A549 (cell line): ENCODE data around the gene ITFG1. TPM values are rescaled to one million over a fixed set of nuclear protein-coding genes. Genes with fewer than 3 reads are reported as not detected.

Source experiments
- ATAC-seq, 2 experiments: fragments of 200-7000 bp in 1 of 2; fragments of >200 bp in 1 of 2; cut with Nextera tagmentation in 1 of 2; cut with Tn5 transposase in 1 of 2; 3 replicates each; pipeline versions ENCODE4 v1.8.0 to v1.9.1; 2018 to 2020; ENCODE audit warnings: mild to moderate bottlenecking in 1 of 2, moderate library complexity in 1 of 2
- CTCF ChIA-PET: fragments of 300-600 bp; sonication (Branson Sonifier 250); formaldehyde crosslinking; extraction: SDS; loops from one replicate; lab custom pipeline; 2021; ENCODE audit warnings: antibody characterized with exemption, inconsistent platforms; lab: Yijun Ruan, JAX
- POLR2A ChIA-PET: fragments of 350-600 bp; formaldehyde crosslinking; extraction: SDS; loops from one replicate; lab custom pipeline; 2021; ENCODE audit warnings: antibody characterized with exemption, inconsistent platforms; lab: Yijun Ruan, JAX
- DNase-seq, 2 experiments: peaks; one replicate each; pipeline versions ENCODE4 v3.0.0 to v3.0.0-alpha.2; 2011 to 2016; ENCODE audit warnings: low read depth in 1 of 2, low spot score in 1 of 2
- FAIRE-seq: peaks from 2 replicates; lab custom pipeline; 2011; peaks lifted over from hg19 to GRCh38; lab: Jason Lieb, UNC
- H3K27ac ChIP-seq, 2 experiments: fragments of >200 bp; sonication (Bioruptor Twin); formaldehyde crosslinking; 3 replicates each; pipeline ENCODE4 v1.5.1; 2016 to 2017
- H3K4me1 ChIP-seq: fragments of >200 bp; sonication (Bioruptor Twin); formaldehyde crosslinking; 3 replicates; pipeline ENCODE4 v1.6.1; 2016
- H3K4me2 ChIP-seq: fragments of >200 bp; sonication (Bioruptor Twin); formaldehyde crosslinking; 3 replicates; pipeline ENCODE4 v1.6.1; 2016
- H3K4me3 ChIP-seq: fragments of >200 bp; sonication (Bioruptor Twin); formaldehyde crosslinking; 3 replicates; pipeline ENCODE4 v1.5.1; 2016
- H3K9me3 ChIP-seq: fragments of >200 bp; sonication (Bioruptor Twin); formaldehyde crosslinking; 3 replicates; pipeline ENCODE4 v1.6.1; 2016
- BCL3 ChIP-seq: fragments of >200 bp; sonication (Bioruptor Twin); formaldehyde crosslinking; IDR thresholded peaks from 3 replicates; pipeline ENCODE4 v1.6.1; 2016
- CEBPB ChIP-seq, 2 experiments: fragments of >200 bp in 1 of 2; sonication (Bioruptor Twin) in 1 of 2; formaldehyde crosslinking in 1 of 2; IDR thresholded peaks; 2 replicates each; pipeline ENCODE4 v1.6.1; 2012 to 2016
- ESRRA ChIP-seq: fragments of 150-350 bp; IDR thresholded peaks from 2 replicates; pipeline ENCODE4 v1.6.1; 2014; ENCODE audit warnings: mild to moderate bottlenecking, low read length, borderline replicate concordance
- FOSB ChIP-seq: fragments of 250-450 bp; sonication (Bioruptor Pico); IDR thresholded peaks from 2 replicates; pipeline ENCODE4 v1.5.0; 2020; ENCODE audit warnings: mild to moderate bottlenecking, moderate library complexity
- GATA3 ChIP-seq: IDR thresholded peaks from 2 replicates; pipeline ENCODE4 v1.6.1; 2012; ENCODE audit warnings: borderline replicate concordance
- HDAC2 ChIP-seq: fragments of 200-600 bp; sonication (generic); IDR thresholded peaks from 2 replicates; pipeline ENCODE4 v1.6.1; 2016
- HMGXB4 ChIP-seq: fragments of 250-450 bp; sonication (Bioruptor Pico); IDR thresholded peaks from 2 replicates; pipeline ENCODE4 v1.5.0; 2021; ENCODE audit warnings: mild to moderate bottlenecking, moderate library complexity, borderline replicate concordance
- HOXA7 ChIP-seq: fragments of 250-450 bp; sonication (Bioruptor Pico); IDR thresholded peaks from 2 replicates; pipeline ENCODE4 v1.5.0; 2020; ENCODE audit warnings: mild to moderate bottlenecking, moderate library complexity
- HOXB5 ChIP-seq: fragments of 250-450 bp; sonication (Bioruptor Pico); IDR thresholded peaks from 2 replicates; pipeline ENCODE4 v1.5.0; 2020; ENCODE audit warnings: mild to moderate bottlenecking, moderate library complexity
- JUN ChIP-seq, 2 experiments: fragments of >200 bp; sonication (Bioruptor Twin); formaldehyde crosslinking; IDR thresholded peaks; 2 replicates in 1 of 2; 3 replicates in 1 of 2; pipeline ENCODE4 v1.6.1; 2016 to 2017
- JUNB ChIP-seq: fragments of >200 bp; sonication (Bioruptor Twin); formaldehyde crosslinking; IDR thresholded peaks from 2 replicates; pipeline ENCODE4 v1.6.1; 2016
- KDM1A ChIP-seq: fragments of 200-600 bp; sonication (generic); IDR thresholded peaks from 2 replicates; pipeline ENCODE4 v1.6.1; 2016; ENCODE audit warnings: low read depth, mild to moderate bottlenecking
- KDM5A ChIP-seq: fragments of 200-600 bp; sonication (generic); IDR thresholded peaks from 2 replicates; pipeline ENCODE4 v1.6.1; 2016; ENCODE audit warnings: antibody characterized with exemption, mild to moderate bottlenecking
- MAFK ChIP-seq: fragments of 450-650 bp; IDR thresholded peaks from 2 replicates; pipeline ENCODE4 v1.6.1; 2014; ENCODE audit not compliant: partially characterized antibody
- NFE2L2 ChIP-seq: fragments of 150-350 bp; conservative IDR thresholded peaks from 2 replicates; pipeline ENCODE4 v1.6.1; 2014; ENCODE audit warnings: low read length
- NPAS2 ChIP-seq: fragments of 250-450 bp; sonication (Bioruptor Pico); IDR thresholded peaks from 2 replicates; pipeline ENCODE4 v1.8.0; 2022; ENCODE audit warnings: mild to moderate bottlenecking, moderate library complexity, borderline replicate concordance
- PHF8 ChIP-seq: fragments of 200-600 bp; sonication (generic); IDR thresholded peaks from 2 replicates; pipeline ENCODE4 v1.6.1; 2016; ENCODE audit warnings: low read depth, mild to moderate bottlenecking, antibody characterized with exemption, moderate library complexity, borderline replicate concordance
- POLR2A ChIP-seq: IDR thresholded peaks from 2 replicates; pipeline ENCODE4 v1.6.1; 2012; ENCODE audit warnings: mild to moderate bottlenecking, low read length
- POLR2AphosphoS2 ChIP-seq: conservative IDR thresholded peaks from 2 replicates; pipeline ENCODE4 v1.6.1; 2012; ENCODE audit warnings: low read length, improper control_type of control experiment, inconsistent platforms
- RAD21 ChIP-seq, 2 experiments: fragments of >200 bp in 1 of 2; sonication (Bioruptor Twin) in 1 of 2; formaldehyde crosslinking in 1 of 2; IDR thresholded peaks in 1 of 2; conservative IDR thresholded peaks in 1 of 2; 2 replicates in 1 of 2; 3 replicates in 1 of 2; pipeline ENCODE4 v1.6.1; 2012 to 2018; ENCODE audit warnings: inconsistent platforms in 1 of 2
- RFX5 ChIP-seq: fragments of 450-650 bp; IDR thresholded peaks from 2 replicates; pipeline ENCODE4 v1.7.1; 2014; ENCODE audit warnings: antibody characterized with exemption, mild to moderate bottlenecking, moderate library complexity
- RNF2 ChIP-seq: fragments of 200-600 bp; sonication (generic); IDR thresholded peaks from 2 replicates; pipeline ENCODE4 v1.6.1; 2016; ENCODE audit warnings: low read depth, mild to moderate bottlenecking, antibody characterized with exemption, moderate library complexity, borderline replicate concordance
- TP53 ChIP-seq: fragments of 250-450 bp; sonication (Bioruptor Pico); IDR thresholded peaks from 2 replicates; pipeline ENCODE4 v1.5.0; 2021; ENCODE audit warnings: mild to moderate bottlenecking, moderate library complexity
- ZC3H11A ChIP-seq: fragments of 450-650 bp; IDR thresholded peaks from 2 replicates; pipeline ENCODE4 v1.6.1; 2014; ENCODE audit warnings: antibody characterized with exemption, mild to moderate bottlenecking
- ZFP36 ChIP-seq: fragments of 450-650 bp; IDR thresholded peaks from 2 replicates; pipeline ENCODE4 v1.6.1; 2014; ENCODE audit warnings: borderline replicate concordance; ENCODE audit not compliant: partially characterized antibody
- WGBS: methylation state at CpG from one replicate; pipeline ENCODE4 v1.1.6; 2017; ENCODE audit errors: missing lambda C conversion rate; 5-methylcytosine and 5-hydroxymethylcytosine counted together
- polyA minus RNA-seq: library from RNA; depleted of rRNA, polyadenylated mRNA; stranded (reverse); fragments of >200 nt; gene quantifications from 2 replicates; pipeline ENCODE4 v1.2.3, GENCODE V29; 2011; rRNA and poly(A)+ RNA removed
- polyA plus RNA-seq, 4 experiments: library from polyadenylated mRNA; depleted of rRNA in 3 of 4; stranded (reverse); fragments of >200 nt; fragmentation: RNase III in 1 of 4; extraction: RNeasy Plus Mini Kit Qiagen cat#74134 plus additional on column Dnase treatment in 1 of 4; gene quantifications; 2 replicates in 3 of 4; 3 replicates in 1 of 4; pipeline ENCODE4 v1.2.3, GENCODE V29; 2011 to 2017
- TF ChIP-seq, protein P1 (sequence below): fragments of 200-600 bp; sonication (generic); IDR thresholded peaks from 2 replicates; pipeline ENCODE4 v1.6.1; 2016; ENCODE audit warnings: antibody characterized with exemption, mild to moderate bottlenecking, moderate library complexity
- TF ChIP-seq, protein P2 (sequence below): IDR thresholded peaks from 2 replicates; pipeline ENCODE4 v1.6.1; 2012
- TF ChIP-seq, protein P3 (sequence below): fragments of 150-350 bp; IDR thresholded peaks from 2 replicates; pipeline ENCODE4 v1.6.1; 2014; ENCODE audit warnings: low read depth, mild to moderate bottlenecking, low read length
- TF ChIP-seq, protein P4 (sequence below): IDR thresholded peaks from 2 replicates; pipeline ENCODE4 v1.6.1; 2012

The ITFG1 gene
- polyA plus RNA-seq (2011; rRNA removed) (112 and 124 TPM in 2 replicates), polyA plus RNA-seq (2017; fragmentation: RNase III; extraction: RNeasy Plus Mini Kit Qiagen cat#74134 plus additional on column Dnase treatment) (32.9 to 39.0 TPM (median 37.3 TPM) in 3 replicates), polyA minus RNA-seq (20.6 and 21.0 TPM in 2 replicates)
- 17.5 and 18.9 TPM in 2 replicates for polyA plus RNA-seq (2012; cell fraction: cytosol; rRNA removed)
- 9.2 and 12.0 TPM in 2 replicates for polyA plus RNA-seq (2012; cell fraction: nucleus; rRNA removed)

- TF ChIP-seq ZC3H11A (no peak), TP53 (CRISPR knock-in tag) (no peak), NPAS2 (CRISPR knock-in tag) (no peak), HOXB5 (no peak), GATA3 (no peak; the same call in 1 of the 2 replicates), HOXA7 (CRISPR knock-in tag) (no peak), JUNB (no peak), MAFK (no peak), PHF8 (peak; percentile 75; the same call in 1 of the 2 replicates), HMGXB4 (CRISPR knock-in tag) (no peak), CEBPB (IDR thresholded peaks at IDR 0.05) (no peak), HDAC2 (no peak), BCL3 (peak; percentile 25; the same call in 1 of the 3 replicates), FOSB (CRISPR knock-in tag) (no peak), POLR2A (peak; percentile 66), NFE2L2 (no peak), RFX5 (no peak), RAD21 (conservative IDR thresholded peaks at IDR 0.05 in 1 of 2, IDR thresholded peaks at IDR 0.05 in 1 of 2) (0 out of 5 replicates have a peak, but pooled peaks have one; percentile 6 to 12), JUN (IDR thresholded peaks at IDR 0.05) (peak in 1 of 2 experiments; percentile 69; a peak in 2 of 5 replicates), POLR2AphosphoS2 (no peak), RNF2 (no peak), KDM5A (peak; percentile 64), ZFP36 (no peak), ESRRA (no peak), KDM1A (no peak)
- TF ChIP-seq, protein P1, sequence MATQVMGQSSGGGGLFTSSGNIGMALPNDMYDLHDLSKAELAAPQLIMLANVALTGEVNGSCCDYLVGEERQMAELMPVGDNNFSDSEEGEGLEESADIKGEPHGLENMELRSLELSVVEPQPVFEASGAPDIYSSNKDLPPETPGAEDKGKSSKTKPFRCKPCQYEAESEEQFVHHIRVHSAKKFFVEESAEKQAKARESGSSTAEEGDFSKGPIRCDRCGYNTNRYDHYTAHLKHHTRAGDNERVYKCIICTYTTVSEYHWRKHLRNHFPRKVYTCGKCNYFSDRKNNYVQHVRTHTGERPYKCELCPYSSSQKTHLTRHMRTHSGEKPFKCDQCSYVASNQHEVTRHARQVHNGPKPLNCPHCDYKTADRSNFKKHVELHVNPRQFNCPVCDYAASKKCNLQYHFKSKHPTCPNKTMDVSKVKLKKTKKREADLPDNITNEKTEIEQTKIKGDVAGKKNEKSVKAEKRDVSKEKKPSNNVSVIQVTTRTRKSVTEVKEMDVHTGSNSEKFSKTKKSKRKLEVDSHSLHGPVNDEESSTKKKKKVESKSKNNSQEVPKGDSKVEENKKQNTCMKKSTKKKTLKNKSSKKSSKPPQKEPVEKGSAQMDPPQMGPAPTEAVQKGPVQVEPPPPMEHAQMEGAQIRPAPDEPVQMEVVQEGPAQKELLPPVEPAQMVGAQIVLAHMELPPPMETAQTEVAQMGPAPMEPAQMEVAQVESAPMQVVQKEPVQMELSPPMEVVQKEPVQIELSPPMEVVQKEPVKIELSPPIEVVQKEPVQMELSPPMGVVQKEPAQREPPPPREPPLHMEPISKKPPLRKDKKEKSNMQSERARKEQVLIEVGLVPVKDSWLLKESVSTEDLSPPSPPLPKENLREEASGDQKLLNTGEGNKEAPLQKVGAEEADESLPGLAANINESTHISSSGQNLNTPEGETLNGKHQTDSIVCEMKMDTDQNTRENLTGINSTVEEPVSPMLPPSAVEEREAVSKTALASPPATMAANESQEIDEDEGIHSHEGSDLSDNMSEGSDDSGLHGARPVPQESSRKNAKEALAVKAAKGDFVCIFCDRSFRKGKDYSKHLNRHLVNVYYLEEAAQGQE, result no peak
- TF ChIP-seq, protein P2, sequence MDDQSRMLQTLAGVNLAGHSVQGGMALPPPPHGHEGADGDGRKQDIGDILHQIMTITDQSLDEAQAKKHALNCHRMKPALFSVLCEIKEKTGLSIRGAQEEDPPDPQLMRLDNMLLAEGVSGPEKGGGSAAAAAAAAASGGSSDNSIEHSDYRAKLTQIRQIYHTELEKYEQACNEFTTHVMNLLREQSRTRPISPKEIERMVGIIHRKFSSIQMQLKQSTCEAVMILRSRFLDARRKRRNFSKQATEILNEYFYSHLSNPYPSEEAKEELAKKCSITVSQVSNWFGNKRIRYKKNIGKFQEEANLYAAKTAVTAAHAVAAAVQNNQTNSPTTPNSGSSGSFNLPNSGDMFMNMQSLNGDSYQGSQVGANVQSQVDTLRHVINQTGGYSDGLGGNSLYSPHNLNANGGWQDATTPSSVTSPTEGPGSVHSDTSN, result peak; percentile 47; the same call in 1 of the 2 replicates
- TF ChIP-seq, protein P3, sequence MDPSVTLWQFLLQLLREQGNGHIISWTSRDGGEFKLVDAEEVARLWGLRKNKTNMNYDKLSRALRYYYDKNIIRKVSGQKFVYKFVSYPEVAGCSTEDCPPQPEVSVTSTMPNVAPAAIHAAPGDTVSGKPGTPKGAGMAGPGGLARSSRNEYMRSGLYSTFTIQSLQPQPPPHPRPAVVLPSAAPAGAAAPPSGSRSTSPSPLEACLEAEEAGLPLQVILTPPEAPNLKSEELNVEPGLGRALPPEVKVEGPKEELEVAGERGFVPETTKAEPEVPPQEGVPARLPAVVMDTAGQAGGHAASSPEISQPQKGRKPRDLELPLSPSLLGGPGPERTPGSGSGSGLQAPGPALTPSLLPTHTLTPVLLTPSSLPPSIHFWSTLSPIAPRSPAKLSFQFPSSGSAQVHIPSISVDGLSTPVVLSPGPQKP, result no peak
- TF ChIP-seq, protein P4, sequence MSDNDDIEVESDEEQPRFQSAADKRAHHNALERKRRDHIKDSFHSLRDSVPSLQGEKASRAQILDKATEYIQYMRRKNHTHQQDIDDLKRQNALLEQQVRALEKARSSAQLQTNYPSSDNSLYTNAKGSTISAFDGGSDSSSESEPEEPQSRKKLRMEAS, result no peak
- TF ChIP-seq, all 56 proteins: peak for 7
- ChIA-PET POLR2A (interaction anchor here (0.6 to 1.9 kb wide), 6 partner anchors 18 to 1163 kb away, joined by 3 to 8 read pairs (median 4); partner anchors contain the start of gene NETO2), CTCF (interaction anchor here (0.8 to 3.5 kb wide), 6 partner anchors 10 to 704 kb away, joined by 3 to 10 read pairs (median 6); partner anchors contain the start of gene NETO2)
- FAIRE-seq, result no peak
- peak within 1 kb of the TSS; percentile 86 for H3K4me2 ChIP-seq
- DNase-seq, result peak; percentile 56 to 94
- WGBS, result under 1% methylated on average over 18 of the region's 82 CpGs
- peak; percentile 83 to 90 for ATAC-seq
- H3K4me3 ChIP-seq, result peak within 1 kb of the TSS; percentile 80
- H3K27ac ChIP-seq, result peak within 1 kb of the TSS; percentile 94 to 97
- H3K9me3 ChIP-seq, result no peaks in the 10 kb centered on the region
- peaks cover 17% of the 10 kb centered on the region for H3K4me1 ChIP-seq
Observed at GRCh38 chr16:47460711-47461597, at the start of gene ITFG1, which contains the start of gene PHKB. TSS of gene ITFG1 (minus strand) at chr16:47461063. CDS start at chr16:47461045, 18 bp downstream. TSS of gene PHKB (plus strand) at chr16:47461331. CDS start at chr16:47461351, 20 bp downstream.
